GM12891 (cell line): ENCODE measurements around the gene KIAA1755.

Experiments
- POLR2A ChIP-seq: IDR thresholded peaks from 2 replicates; pipeline ENCODE4 v1.6.1; 2011; ENCODE audit warnings: low read depth, low read length, control low read depth
- POLR2AphosphoS5 ChIP-seq: IDR thresholded peaks from 2 replicates; pipeline ENCODE4 v1.6.1; 2011; ENCODE audit warnings: low read depth, low read length, control low read depth

DNA sequence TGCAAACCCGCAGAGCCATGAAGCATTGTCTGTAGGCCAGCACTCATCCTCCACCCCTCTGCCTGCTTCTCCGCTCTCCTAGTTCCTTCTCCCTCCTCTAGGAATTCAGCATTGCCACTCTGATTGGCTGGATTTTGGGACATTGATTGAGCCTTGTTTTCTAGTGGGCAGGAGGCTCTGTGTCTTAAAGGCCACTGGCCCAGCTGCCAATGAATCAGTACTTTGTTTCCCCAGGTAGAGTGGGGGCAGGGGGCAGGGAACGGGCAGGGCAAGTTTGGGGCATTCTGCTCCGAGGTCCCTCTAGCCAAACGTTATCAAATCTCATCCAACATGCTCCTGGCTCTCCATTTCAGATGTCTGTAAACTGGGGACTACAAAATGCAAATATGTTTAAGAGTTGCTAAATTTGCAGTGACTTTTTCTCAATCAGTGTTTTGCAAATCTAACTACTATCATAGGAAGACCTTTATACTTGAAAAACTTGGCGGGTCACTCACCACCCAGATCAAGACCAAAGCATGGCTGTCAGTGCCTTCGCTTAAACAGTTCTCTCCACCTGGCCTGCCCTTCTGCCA, 33.0 kb upstream of the KIAA1755 start:
- TF ChIP-seq POLR2A (no peak), POLR2AphosphoS5 (no peak)
